PFSK-1 (cell line): ENCODE results near the gene WDR36.

Source experiments
- POLR2AphosphoS5 ChIP-seq: IDR thresholded peaks from 2 replicates; pipeline ENCODE4 v1.6.1; 2012; ENCODE audit warnings: low read depth, mild to moderate bottlenecking, control low read depth, low read length, moderate library complexity
- TAF1 ChIP-seq: IDR thresholded peaks from 2 replicates; pipeline ENCODE4 v1.6.1; 2012; ENCODE audit warnings: low read length, control low read depth, borderline replicate concordance; ENCODE audit not compliant: insufficient read depth
- TF ChIP-seq, protein P1 (sequence below), 2 experiments: IDR thresholded peaks; 2 replicates each; pipeline versions ENCODE4 v1.6.1 to v1.8.0; 2011 to 2012; ENCODE audit warnings: low read depth in 2 of 2, low read length in 2 of 2, control low read depth in 1 of 2, inconsistent platforms in 1 of 2, mild to moderate bottlenecking in 1 of 2, moderate library complexity in 1 of 2; ENCODE audit not compliant: insufficient read depth in 1 of 2

DNA sequence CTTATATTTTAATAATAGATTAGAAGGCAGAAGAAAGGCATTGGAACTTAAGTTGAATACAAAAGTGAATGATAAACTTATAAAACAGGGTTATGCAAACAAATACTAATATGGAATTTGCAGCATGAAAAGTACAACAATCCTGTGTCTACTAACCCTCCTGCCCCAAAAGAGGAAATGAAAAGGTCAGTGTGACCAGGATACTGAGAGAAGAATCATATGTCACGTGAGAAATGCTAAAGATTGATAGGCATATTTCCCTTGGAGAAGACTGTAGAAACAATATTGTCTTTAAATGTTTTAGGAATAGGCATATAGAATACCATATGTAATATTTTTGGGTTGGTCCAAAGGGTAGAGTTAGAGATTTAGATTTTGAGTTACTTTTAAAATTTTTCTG lies 3.8 kb downstream of the WDR36 start:
- TF ChIP-seq, protein P1, sequence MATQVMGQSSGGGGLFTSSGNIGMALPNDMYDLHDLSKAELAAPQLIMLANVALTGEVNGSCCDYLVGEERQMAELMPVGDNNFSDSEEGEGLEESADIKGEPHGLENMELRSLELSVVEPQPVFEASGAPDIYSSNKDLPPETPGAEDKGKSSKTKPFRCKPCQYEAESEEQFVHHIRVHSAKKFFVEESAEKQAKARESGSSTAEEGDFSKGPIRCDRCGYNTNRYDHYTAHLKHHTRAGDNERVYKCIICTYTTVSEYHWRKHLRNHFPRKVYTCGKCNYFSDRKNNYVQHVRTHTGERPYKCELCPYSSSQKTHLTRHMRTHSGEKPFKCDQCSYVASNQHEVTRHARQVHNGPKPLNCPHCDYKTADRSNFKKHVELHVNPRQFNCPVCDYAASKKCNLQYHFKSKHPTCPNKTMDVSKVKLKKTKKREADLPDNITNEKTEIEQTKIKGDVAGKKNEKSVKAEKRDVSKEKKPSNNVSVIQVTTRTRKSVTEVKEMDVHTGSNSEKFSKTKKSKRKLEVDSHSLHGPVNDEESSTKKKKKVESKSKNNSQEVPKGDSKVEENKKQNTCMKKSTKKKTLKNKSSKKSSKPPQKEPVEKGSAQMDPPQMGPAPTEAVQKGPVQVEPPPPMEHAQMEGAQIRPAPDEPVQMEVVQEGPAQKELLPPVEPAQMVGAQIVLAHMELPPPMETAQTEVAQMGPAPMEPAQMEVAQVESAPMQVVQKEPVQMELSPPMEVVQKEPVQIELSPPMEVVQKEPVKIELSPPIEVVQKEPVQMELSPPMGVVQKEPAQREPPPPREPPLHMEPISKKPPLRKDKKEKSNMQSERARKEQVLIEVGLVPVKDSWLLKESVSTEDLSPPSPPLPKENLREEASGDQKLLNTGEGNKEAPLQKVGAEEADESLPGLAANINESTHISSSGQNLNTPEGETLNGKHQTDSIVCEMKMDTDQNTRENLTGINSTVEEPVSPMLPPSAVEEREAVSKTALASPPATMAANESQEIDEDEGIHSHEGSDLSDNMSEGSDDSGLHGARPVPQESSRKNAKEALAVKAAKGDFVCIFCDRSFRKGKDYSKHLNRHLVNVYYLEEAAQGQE (IDR thresholded peaks at IDR 0.05; ENCODE audit: insufficient read depth in 1 of 2, low read depth in 2 of 2, low read length in 2 of 2): no peak
- TF ChIP-seq POLR2AphosphoS5 (no peak), TAF1 (no peak)
